Peyer's patch (tissue), 4 donors: ENCODE measurements around the gene COL6A3. TPM values are rescaled to one million over a fixed set of nuclear protein-coding genes. Genes with fewer than 3 reads are reported as not detected.

Experiments used
- DNase-seq, 3 donors: peaks; one replicate each; pipeline ENCODE4 v3.0.0-alpha.2; 2017 to 2019
- H3K27ac ChIP-seq, 4 donors: fragments of 200-600 bp; sonication (generic); one replicate each; pipeline ENCODE4 v1.5.1; 2016 to 2019
- H3K27me3 ChIP-seq, 2 donors: fragments of 200-600 bp; sonication (generic); one replicate each; pipeline ENCODE4 v1.5.1; 2019
- H3K36me3 ChIP-seq, 3 donors: fragments of 200-600 bp; sonication (generic); one replicate each; pipeline ENCODE4 v1.5.1; 2016 to 2019
- H3K4me1 ChIP-seq, 4 donors: fragments of 200-600 bp; sonication (generic); one replicate each; pipeline ENCODE4 v1.5.1; 2016 to 2019
- H3K4me3 ChIP-seq, 4 donors: fragments of 200-600 bp; sonication (generic); 1 replicate in 3 of 4; 2 replicates in 1 of 4; pipeline ENCODE4 v1.5.1; 2016 to 2019; ENCODE audit warnings: mild to moderate bottlenecking in 1 of 4
- H3K9me3 ChIP-seq, 4 donors: fragments of 200-600 bp; sonication (generic); one replicate each; pipeline ENCODE4 v1.5.1; 2016 to 2019; ENCODE audit warnings: mild to moderate bottlenecking in 1 of 4
- CTCF ChIP-seq, 6 experiments: fragments of 450-650 bp in 4 of 6; fragments of 200-600 bp in 2 of 6; sonication (generic) in 1 of 6; IDR thresholded peaks; one replicate each; pipeline ENCODE4 v1.5.1; 2017 to 2019; ENCODE audit warnings: antibody characterized with exemption in 6 of 6, mild to moderate bottlenecking in 3 of 6, moderate library complexity in 1 of 6
- POLR2A ChIP-seq, 2 donors: fragments of 450-650 bp; IDR thresholded peaks; one replicate each; pipeline ENCODE4 v1.5.1; 2017; ENCODE audit warnings: antibody characterized with exemption in 2 of 2, mild to moderate bottlenecking in 2 of 2, moderate library complexity in 2 of 2
- total RNA-seq, 4 donors: library from RNA; depleted of rRNA; stranded (reverse); fragments of >200 nt; gene quantifications; one replicate each; pipeline ENCODE4 v1.1.0, GENCODE V29; 2016

The COL6A3 gene
- total RNA-seq, 4 donors from 2014 or later: 51.7 to 172 (median 71.0) TPM

GRCh38 chr2:237327175-237327950 lies 86.6 kb downstream of the COL6A3 start:
- H3K36me3 ChIP-seq: no peaks in the 10 kb centered on the region
- no peaks in the 10 kb centered on the region for H3K9me3 ChIP-seq
- DNase-seq: no peak
- H3K27ac ChIP-seq: peak overlapping the region; percentile 16 to 77 (median 54)
- H3K4me1 ChIP-seq: no peaks in the 10 kb centered on the region
- H3K27me3 ChIP-seq: no peaks in the 10 kb centered on the region
- TF ChIP-seq CTCF (IDR thresholded peaks at IDR 0.05): no peak
- no peak for TF ChIP-seq POLR2A (IDR thresholded peaks at IDR 0.05)
- H3K4me3 ChIP-seq: no peak overlapping the region

GRCh38 chr2:237326266-237327171 lies 87.4 kb downstream of the COL6A3 start:
- Histone ChIP-seq H3K27me3 (no peaks in the 10 kb centered on the region), H3K36me3 (no peaks in the 10 kb centered on the region), H3K9me3 (no peaks in the 10 kb centered on the region), H3K4me1 (no peaks in the 10 kb centered on the region), H3K4me3 (no peak overlapping the region), H3K27ac (peak overlapping the region; percentile 28 to 77 (median 54))
- DNase-seq: no peak
- TF ChIP-seq CTCF (IDR thresholded peaks at IDR 0.05) (no peak), POLR2A (IDR thresholded peaks at IDR 0.05) (no peak)

- Histone ChIP-seq H3K4me3 (no peak overlapping the region), H3K36me3 (no peaks in the 10 kb centered on the region), H3K4me1 (no peaks in the 10 kb centered on the region), H3K27ac (peak overlapping the region; percentile 11 to 77 (median 42)), H3K27me3 (no peaks in the 10 kb centered on the region), H3K9me3 (no peaks in the 10 kb centered on the region)
- DNase-seq: no peak
- TF ChIP-seq POLR2A (IDR thresholded peaks at IDR 0.05) (no peak), CTCF (IDR thresholded peaks at IDR 0.05) (no peak)
Measured at GRCh38 chr2:237324837-237325236, 89.1 kb downstream of the COL6A3 start.

- H3K27me3 ChIP-seq: no peaks in the 10 kb centered on the region
- no peak overlapping the region for H3K4me3 ChIP-seq
- TF ChIP-seq CTCF (IDR thresholded peaks at IDR 0.05) (no peak), POLR2A (IDR thresholded peaks at IDR 0.05) (no peak)
Measured at GRCh38 chr2:237324405-237324831, 89.5 kb downstream of the COL6A3 start.

GRCh38 chr2:237323656-237324055 lies 90.3 kb downstream of the COL6A3 start:
- TF ChIP-seq POLR2A (IDR thresholded peaks at IDR 0.05) (no peak), CTCF (IDR thresholded peaks at IDR 0.05) (no peak)
- H3K4me3 ChIP-seq: no peak overlapping the region
- H3K36me3 ChIP-seq: no peaks in the 10 kb centered on the region
- no peaks in the 10 kb centered on the region for H3K9me3 ChIP-seq
- H3K27ac ChIP-seq: peak overlapping the region in 2 of 4 donors; percentile 5 to 77
- H3K4me1 ChIP-seq: no peaks in the 10 kb centered on the region
- DNase-seq: no peak
- H3K27me3 ChIP-seq: no peaks in the 10 kb centered on the region

More at GRCh38 chr2:237324405-237324831, 89.5 kb downstream of the COL6A3 start:
- peak overlapping the region; percentile 11 to 77 (median 42) for H3K27ac ChIP-seq
- no peaks in the 10 kb centered on the region for H3K9me3 ChIP-seq
- no peak for DNase-seq
- no peaks in the 10 kb centered on the region for H3K36me3 ChIP-seq
- H3K4me1 ChIP-seq: no peaks in the 10 kb centered on the region
